HFF-Myc (cell line): ENCODE results near the gene SMG6.

ENCODE experiments used
- DNase-seq: peaks from one replicate; pipeline ENCODE4 v3.0.0-alpha.2; 2011; ENCODE audit warnings: low read depth; ENCODE audit errors: extremely low read depth
- H3K4me3 ChIP-seq: replicated peaks from 2 replicates; pipeline ENCODE4 v1.5.1; 2011; ENCODE audit warnings: low read depth, mild to moderate bottlenecking, control low read depth, low read length
- CTCF ChIP-seq: IDR thresholded peaks from 2 replicates; pipeline ENCODE4 v1.5.1; 2012; ENCODE audit warnings: mild to moderate bottlenecking, low read depth, low read length, control low read depth; ENCODE audit errors: missing control alignments

Gene SMG6

DNA sequence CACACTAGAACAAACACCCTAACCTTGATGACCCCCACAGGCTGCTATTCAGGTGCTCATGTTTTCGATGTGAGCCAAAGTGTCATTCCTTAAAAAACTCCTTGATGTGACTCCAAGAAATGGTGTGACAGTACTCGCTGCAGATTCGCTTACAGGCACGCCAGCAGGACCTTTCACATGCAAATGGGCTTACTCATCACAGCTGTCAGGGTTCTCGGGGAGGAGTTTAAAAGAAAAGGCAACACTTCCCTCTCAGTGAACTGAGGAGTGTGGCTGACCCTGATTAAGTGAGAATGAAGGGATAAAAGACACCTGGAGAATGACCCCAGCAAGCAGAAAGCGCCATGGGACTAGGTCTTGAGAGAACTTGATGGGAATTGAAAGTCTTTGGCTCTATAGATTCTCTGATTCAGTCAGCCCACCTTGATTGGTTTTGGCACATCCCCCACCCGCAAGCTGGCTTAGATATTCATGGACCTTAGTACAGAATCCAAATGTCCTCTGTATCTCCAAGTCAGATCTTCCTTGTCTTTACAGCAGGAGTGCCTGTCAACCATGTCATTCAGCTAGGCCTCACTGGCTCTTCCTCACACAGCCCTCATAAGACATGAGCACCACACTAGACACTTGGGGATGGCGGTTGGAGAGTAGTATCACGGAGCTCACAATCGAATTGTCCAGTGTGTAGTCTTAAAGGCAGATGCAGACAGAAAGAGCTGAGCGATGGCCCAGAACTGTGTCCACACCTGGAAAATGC is 166.1 kb downstream of the SMG6 start:
- no peak overlapping the region for H3K4me3 ChIP-seq
- TF ChIP-seq CTCF = no peak
- no peak for DNase-seq

- DNase-seq = no peak
- TF ChIP-seq CTCF = no peak
- no peak overlapping the region for H3K4me3 ChIP-seq
These were observed 167.3 kb downstream of the SMG6 start for GRCh38 chr17:2136241-2136640.

GRCh38 chr17:2128011-2128410 is 175.6 kb downstream of the SMG6 start:
- no peak for DNase-seq
- TF ChIP-seq CTCF = no peak
- no peak overlapping the region for H3K4me3 ChIP-seq

DNA sequence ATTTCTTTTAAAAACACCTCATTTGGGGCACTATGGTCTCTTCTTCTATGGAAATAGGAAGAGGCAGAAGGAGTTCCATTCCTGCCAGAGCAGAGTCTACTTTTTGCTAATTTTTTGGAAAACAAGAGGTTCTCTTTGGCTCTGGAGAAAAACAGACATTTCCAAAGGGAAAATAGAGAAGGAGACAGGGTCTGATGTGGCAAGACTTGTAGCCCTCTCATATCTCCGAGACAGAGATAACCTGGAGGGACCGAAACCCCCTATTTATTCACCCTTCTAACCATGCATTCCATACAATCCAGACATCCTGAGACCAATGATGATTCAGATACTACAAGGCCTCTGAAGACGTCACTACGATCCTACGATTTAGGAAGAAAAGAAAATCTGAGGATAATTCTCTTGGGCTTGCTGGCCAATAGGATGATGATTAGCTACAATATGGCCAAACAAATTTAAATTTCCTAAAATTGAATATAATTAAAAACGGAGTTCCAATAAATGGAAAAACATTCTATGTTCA is 178.5 kb downstream of the SMG6 start:
- H3K4me3 ChIP-seq = no peak overlapping the region
- DNase-seq = no peak
- TF ChIP-seq CTCF = no peak

DNA sequence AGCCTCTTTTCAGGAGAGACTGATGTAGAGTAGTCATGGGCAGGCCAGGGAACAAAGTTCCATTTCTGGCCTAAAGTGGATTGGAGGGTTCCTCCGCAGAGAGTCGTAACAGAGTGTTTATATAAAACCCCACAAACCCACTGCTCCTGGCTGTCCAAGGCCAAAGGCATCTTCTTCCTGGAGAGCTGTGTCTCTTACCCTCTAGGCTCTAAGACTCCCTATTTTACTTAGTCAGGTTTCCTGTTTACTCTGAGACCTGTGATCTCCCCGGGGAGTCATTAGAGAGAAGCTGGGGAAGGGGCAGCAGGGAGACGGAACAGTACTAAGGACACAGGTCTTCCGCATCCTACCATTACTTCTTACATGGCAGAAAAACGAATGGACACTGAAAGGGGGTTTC is 179.2 kb downstream of the SMG6 start:
- DNase-seq = no peak
- no peak for TF ChIP-seq CTCF
- H3K4me3 ChIP-seq = no peak overlapping the region

DNA sequence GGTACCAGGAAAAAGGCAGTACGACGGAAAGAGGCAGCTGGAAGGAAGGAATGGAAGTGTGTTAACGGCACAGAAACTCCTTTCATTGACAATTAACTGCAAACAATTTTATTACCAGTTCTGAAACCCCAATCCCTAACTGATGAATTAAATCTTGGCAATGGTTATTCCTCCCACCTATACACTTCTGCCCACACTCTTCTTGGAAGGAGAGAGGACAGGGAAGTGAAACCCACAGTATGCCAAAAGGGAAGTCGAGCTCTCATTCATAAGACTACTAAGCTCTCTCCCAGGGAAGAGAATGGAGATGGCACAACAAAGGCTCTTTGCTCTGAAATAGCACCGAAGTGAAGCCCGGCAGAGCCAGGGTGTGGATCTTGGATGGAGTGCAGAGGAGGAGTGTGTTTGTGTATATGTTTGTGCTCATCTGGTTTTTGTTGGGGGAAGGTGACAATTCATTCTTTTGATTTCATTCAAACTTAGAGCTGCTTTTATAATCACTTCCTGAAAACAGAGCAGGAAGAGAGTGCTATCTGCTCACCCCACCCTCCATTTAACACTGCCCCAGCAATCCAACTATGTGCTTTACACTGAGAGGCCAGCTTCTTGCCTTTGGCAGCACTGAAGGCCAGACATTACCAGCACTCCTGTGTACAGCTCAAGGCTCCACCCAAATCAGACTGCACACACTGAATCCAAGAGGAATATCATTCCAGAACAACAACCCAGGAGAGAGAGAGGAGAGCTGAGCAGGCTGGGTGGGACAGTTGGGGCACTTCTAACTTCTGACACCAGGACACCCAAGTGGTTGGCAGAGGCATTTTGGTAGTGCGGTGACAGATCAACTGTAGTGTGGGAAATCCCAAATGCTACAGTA is 180.0 kb downstream of the SMG6 start:
- no peak for DNase-seq
- no peak overlapping the region for H3K4me3 ChIP-seq

More for the DNA sequence above, 180.0 kb downstream of the SMG6 start:
- TF ChIP-seq CTCF = no peak
